Erythroblast (primary cell): ENCODE measurements around the gene AATF.

ENCODE experiments used
- DNase-seq, 2 experiments: peaks; one replicate each; lab custom pipeline; 2025; lab: John Stamatoyannopoulos, UW
- GATA1 ChIP-seq: IDR thresholded peaks from 2 replicates; pipeline ENCODE4 v1.6.1; 2011; ENCODE audit warnings: low read depth, mild to moderate bottlenecking, control low read depth, low read length, moderate library complexity
- POLR2A ChIP-seq: IDR thresholded peaks from 2 replicates; pipeline ENCODE4 v1.6.1; 2011; ENCODE audit warnings: mild to moderate bottlenecking, low read length

Gene AATF

GRCh38 chr17:36934692-36935630, 13.8 kb upstream of the AATF start:
- TF ChIP-seq POLR2A (no peak), GATA1 (no peak)
- peak; percentile 14 to 38 for DNase-seq

GRCh38 chr17:36935671-36936454, 12.9 kb upstream of the AATF start:
- no peak for DNase-seq
- TF ChIP-seq GATA1 (no peak), POLR2A (no peak)

GRCh38 chr17:36936455-36937000, 12.2 kb upstream of the AATF start:
- TF ChIP-seq GATA1 = no peak
- TF ChIP-seq POLR2A = no peak
- DNase-seq = no peak

GRCh38 chr17:36937001-36937958, 11.5 kb upstream of the AATF start, which contains the start of gene LHX1:
Gene LHX1 (plus strand): TSS chr17:36937475. CDS start chr17:36938198, 723 bp downstream.
- DNase-seq = peak in 1 of 2 experiments; percentile 11

GRCh38 chr17:36937959-36938565, 10.7 kb upstream of the AATF start:
- no peak for TF ChIP-seq POLR2A
- TF ChIP-seq GATA1 = no peak

More at GRCh38 chr17:36937001-36937958, 11.5 kb upstream of the AATF start, which contains the start of gene LHX1:
- TF ChIP-seq POLR2A (no peak), GATA1 (no peak)

GRCh38 chr17:36938566-36939051, 10.1 kb upstream of the AATF start:
- DNase-seq = peak in 1 of 2 experiments; percentile 23
- no peak for TF ChIP-seq GATA1

More at GRCh38 chr17:36937959-36938565, 10.7 kb upstream of the AATF start:
- peak in 1 of 2 experiments; percentile 29 for DNase-seq

GRCh38 chr17:36939052-36939801, 9.5 kb upstream of the AATF start:
- no peak for DNase-seq
- TF ChIP-seq POLR2A (no peak), GATA1 (no peak)

- no peak for TF ChIP-seq POLR2A
- TF ChIP-seq GATA1 = no peak
- no peak for DNase-seq
Measured at GRCh38 chr17:36939802-36940312, 8.9 kb upstream of the AATF start.

GRCh38 chr17:36940313-36941264, 8.2 kb upstream of the AATF start:
- no peak for DNase-seq
- no peak for TF ChIP-seq GATA1
- no peak for TF ChIP-seq POLR2A

GRCh38 chr17:36941265-36942010, 7.3 kb upstream of the AATF start:
- TF ChIP-seq GATA1 (no peak), POLR2A (no peak)
- DNase-seq = peak in 1 of 2 experiments; percentile 28
